ENCODE data around the gene SMARCC1. TPM values are rescaled to one million over a fixed set of nuclear protein-coding genes. Genes with fewer than 3 reads are reported as not detected.
A peak's percentile ranks its signal among the peaks of the same experiment; 100 is the strongest.

SMARCC1 gene
- total and polyA plus RNA-seq, 7 donors: 10.7 to 54.3 (median 31.9) TPM

- intact Hi-C loops (cut with DNase I): no loop called here
- DNase-seq (peak in 1 of 2 donors; percentile 44), ATAC-seq (peak; percentile 67 to 87 (median 76))
- TF ChIP-seq, protein P1, sequence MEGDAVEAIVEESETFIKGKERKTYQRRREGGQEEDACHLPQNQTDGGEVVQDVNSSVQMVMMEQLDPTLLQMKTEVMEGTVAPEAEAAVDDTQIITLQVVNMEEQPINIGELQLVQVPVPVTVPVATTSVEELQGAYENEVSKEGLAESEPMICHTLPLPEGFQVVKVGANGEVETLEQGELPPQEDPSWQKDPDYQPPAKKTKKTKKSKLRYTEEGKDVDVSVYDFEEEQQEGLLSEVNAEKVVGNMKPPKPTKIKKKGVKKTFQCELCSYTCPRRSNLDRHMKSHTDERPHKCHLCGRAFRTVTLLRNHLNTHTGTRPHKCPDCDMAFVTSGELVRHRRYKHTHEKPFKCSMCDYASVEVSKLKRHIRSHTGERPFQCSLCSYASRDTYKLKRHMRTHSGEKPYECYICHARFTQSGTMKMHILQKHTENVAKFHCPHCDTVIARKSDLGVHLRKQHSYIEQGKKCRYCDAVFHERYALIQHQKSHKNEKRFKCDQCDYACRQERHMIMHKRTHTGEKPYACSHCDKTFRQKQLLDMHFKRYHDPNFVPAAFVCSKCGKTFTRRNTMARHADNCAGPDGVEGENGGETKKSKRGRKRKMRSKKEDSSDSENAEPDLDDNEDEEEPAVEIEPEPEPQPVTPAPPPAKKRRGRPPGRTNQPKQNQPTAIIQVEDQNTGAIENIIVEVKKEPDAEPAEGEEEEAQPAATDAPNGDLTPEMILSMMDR (IDR thresholded peaks at IDR 0.05): no peak
- H3K4me1 ChIP-seq: peaks cover 5% of the 10 kb centered on the region
- H3K36me3 ChIP-seq (ENCODE audit: insufficient read depth in 1 of 2, low read depth in 1 of 2): peaks cover 9 to 86% of the 10 kb centered on the region in 2 donors
- no peaks in the 10 kb centered on the region for H3K27me3 ChIP-seq (ENCODE audit: insufficient read depth in 3 of 3, low read length in 2 of 3)
- H3K9me3 ChIP-seq: no peaks in the 10 kb centered on the region
- 89 to 92% (median 89%) methylated on average over 4 of the region's 4 CpGs for WGBS, 3 donors
- no peak overlapping the region for H3K4me3 ChIP-seq
- no peak overlapping the region for H3K27ac ChIP-seq
Measured at GRCh38 chr3:47715928-47716327, 65.8 kb downstream of the SMARCC1 start.

DNA sequence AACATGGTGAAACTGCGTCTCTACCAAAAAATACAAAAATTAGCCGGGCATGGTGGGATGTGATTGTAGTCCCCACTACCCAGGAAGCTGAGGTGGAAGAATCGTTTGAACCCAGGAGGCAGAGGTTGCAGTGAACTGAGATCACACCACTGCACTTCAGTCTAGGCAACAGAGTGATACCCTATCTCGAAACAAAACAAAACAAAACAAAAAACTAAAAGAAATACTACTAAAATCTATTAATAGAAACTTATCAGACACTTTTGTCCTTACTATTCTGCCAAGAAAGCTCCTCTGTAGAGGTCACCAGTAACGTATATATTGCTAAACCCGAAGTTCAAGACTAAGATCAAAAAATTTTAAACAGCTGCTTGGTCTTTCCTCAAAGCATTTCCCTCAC is 67.1 kb downstream of the SMARCC1 start:
- DNase-seq (no peak), ATAC-seq (no peak)
- peaks cover 5% of the 10 kb centered on the region for H3K4me1 ChIP-seq
- H3K4me3 ChIP-seq: no peak overlapping the region
- peaks cover 9 to 86% of the 10 kb centered on the region in 2 donors for H3K36me3 ChIP-seq (ENCODE audit: insufficient read depth in 1 of 2, low read depth in 1 of 2)
- WGBS, 3 donors: 80 to 86% (median 81%) methylated on average over 6 of the region's 6 CpGs
- no peaks in the 10 kb centered on the region for H3K27me3 ChIP-seq (ENCODE audit: insufficient read depth in 3 of 3, low read length in 2 of 3)
- intact Hi-C loops (cut with DNase I): loop anchor here in 1 of 2 donors (5.0 kb wide), 1 partner anchor 37 kb away; no protein-coding TSS in a partner anchor
- H3K9me3 ChIP-seq: no peaks in the 10 kb centered on the region
- no peak overlapping the region for H3K27ac ChIP-seq
- TF ChIP-seq, protein P1 (IDR thresholded peaks at IDR 0.05): no peak

DNA sequence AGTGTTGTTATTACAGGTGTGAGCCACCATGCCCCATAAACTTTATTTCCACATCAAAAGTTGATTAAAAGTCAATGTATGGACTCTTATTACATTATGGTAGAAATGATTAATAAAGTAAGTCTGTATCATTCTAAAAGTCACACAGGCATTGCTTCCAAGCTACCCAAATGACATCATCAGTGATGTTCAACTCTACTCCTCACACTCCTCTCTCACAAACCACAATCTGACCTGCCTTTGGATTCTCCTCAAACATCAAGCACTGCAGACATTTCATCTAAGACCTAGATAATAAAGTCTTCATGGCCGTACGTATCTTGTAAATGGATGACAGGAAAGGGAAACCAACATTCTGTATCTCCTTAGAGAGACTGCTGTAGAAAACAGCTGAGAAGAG is 68.0 kb downstream of the SMARCC1 start:
- 93 to 95% (median 94%) methylated on average over 2 of the region's 2 CpGs for WGBS, 3 donors
- H3K27ac ChIP-seq: no peak overlapping the region
- peaks cover 5% of the 10 kb centered on the region for H3K4me1 ChIP-seq
- no peak overlapping the region for H3K4me3 ChIP-seq
- TF ChIP-seq, protein P1 (IDR thresholded peaks at IDR 0.05): no peak
- DNase-seq: no peak
- peaks cover 9 to 86% of the 10 kb centered on the region in 2 donors for H3K36me3 ChIP-seq (ENCODE audit: insufficient read depth in 1 of 2, low read depth in 1 of 2)
- no peaks in the 10 kb centered on the region for H3K9me3 ChIP-seq
- ATAC-seq: no peak
- no peaks in the 10 kb centered on the region for H3K27me3 ChIP-seq (ENCODE audit: insufficient read depth in 3 of 3, low read length in 2 of 3)
- intact Hi-C loops (cut with DNase I): loop anchor here in 1 of 2 donors (5.0 kb wide), 1 partner anchor 36 kb away; no protein-coding TSS in a partner anchor

DNA sequence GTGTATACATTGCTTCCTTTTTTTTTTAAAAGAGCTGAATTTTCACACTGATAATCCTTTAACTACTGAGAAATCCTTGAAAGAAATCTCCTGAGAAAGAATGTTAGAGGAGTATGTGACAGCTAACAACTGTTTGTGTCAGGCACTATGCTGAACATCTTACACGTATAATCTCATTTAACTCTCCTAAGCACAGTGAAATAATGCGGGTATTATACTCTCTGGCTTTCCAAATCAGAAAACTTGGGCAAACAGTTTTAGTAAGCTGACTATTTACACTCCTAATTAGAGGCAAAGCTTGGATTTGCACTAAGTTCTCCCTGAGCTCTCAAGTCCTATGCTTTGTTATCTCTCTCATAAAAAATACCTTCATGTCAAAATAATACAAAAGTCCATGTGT is 69.3 kb downstream of the SMARCC1 start:
- Histone ChIP-seq H3K27me3 (ENCODE audit: insufficient read depth in 3 of 3, low read length in 2 of 3) (no peaks in the 10 kb centered on the region), H3K4me1 (peaks cover 5% of the 10 kb centered on the region), H3K27ac (no peak overlapping the region), H3K4me3 (no peak overlapping the region), H3K9me3 (no peaks in the 10 kb centered on the region), H3K36me3 (ENCODE audit: insufficient read depth in 1 of 2, low read depth in 1 of 2) (peaks cover 9 to 86% of the 10 kb centered on the region in 2 donors)
- 86 to 93% (median 90%) methylated on average over 2 of the region's 2 CpGs for WGBS, 3 donors
- ATAC-seq: no peak
- DNase-seq: no peak
- intact Hi-C loops (cut with DNase I): loop anchor here in 1 of 2 donors (5.0 kb wide), 1 partner anchor 35 kb away; no protein-coding TSS in a partner anchor
- TF ChIP-seq, protein P1 (IDR thresholded peaks at IDR 0.05): no peak

- TF ChIP-seq, protein P1 (IDR thresholded peaks at IDR 0.05): no peak
- no peak for ATAC-seq
- intact Hi-C loops (cut with DNase I): loop anchor here in 1 of 2 donors (5.0 kb wide), 1 partner anchor 34 kb away; no protein-coding TSS in a partner anchor
- H3K27ac ChIP-seq: no peak overlapping the region
- H3K4me1 ChIP-seq: peaks cover 3% of the 10 kb centered on the region
- H3K36me3 ChIP-seq (ENCODE audit: insufficient read depth in 1 of 2, low read depth in 1 of 2): peaks cover 9 to 86% of the 10 kb centered on the region in 2 donors
- no peak overlapping the region for H3K4me3 ChIP-seq
- no peak for DNase-seq
- WGBS, 3 donors: 95 to 100% (median 97%) methylated on average over 3 of the region's 3 CpGs
- H3K9me3 ChIP-seq: no peaks in the 10 kb centered on the region
- H3K27me3 ChIP-seq (ENCODE audit: insufficient read depth in 3 of 3, low read length in 2 of 3): no peaks in the 10 kb centered on the region
Measured at GRCh38 chr3:47711596-47711995, 70.1 kb downstream of the SMARCC1 start.
